GM18870 (cell line): Measurements from ENCODE around the gene FDXR.

Experiments used
- ATAC-seq: cut with Tn5 transposase; IDR thresholded peaks from one replicate; pipeline ENCODE4 v1.9.1; 2021; ENCODE audit warnings: moderate library complexity; ENCODE audit not compliant: unreplicated experiment

FDXR gene

DNA sequence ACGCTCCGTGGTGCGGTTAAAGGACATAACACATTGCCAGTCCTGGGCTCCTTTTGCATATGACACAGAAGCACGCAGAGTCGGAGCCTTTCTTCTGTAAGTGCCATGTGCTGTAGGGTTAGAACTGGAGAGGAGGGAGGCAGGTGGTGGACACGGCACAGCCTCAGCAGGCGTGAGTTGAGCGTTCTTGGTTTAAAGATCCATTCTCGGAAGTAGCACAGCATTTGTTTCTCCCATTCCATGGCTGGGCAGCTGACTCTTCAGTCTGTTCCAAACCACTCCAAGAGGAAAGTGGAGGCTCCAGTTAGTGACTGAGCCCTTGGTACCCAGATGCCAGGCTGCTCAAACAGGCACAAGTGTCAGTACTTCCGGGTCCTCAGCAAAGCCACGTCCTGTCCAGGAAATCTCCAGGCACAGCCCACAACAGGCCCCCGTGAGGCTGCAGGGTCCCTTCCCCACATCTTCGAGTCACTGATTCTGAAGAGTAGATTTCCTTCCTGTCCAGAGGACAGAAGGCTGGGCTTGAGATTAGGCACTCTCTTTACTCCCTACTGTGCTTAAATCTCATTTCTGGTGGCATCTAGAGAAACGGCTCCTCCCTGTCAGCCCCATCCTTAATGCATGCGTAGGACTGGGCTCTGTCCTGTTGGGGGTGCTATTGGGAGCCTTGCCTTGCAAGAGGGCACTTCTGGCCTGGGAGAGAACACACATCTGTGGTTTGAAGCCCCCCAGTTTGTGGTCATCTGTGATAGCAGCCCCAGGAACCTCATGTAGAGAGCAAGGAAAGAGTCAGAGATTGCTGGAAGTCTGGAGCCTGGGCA, 57.0 kb downstream of the FDXR start:
- no peak for ATAC-seq

DNA sequence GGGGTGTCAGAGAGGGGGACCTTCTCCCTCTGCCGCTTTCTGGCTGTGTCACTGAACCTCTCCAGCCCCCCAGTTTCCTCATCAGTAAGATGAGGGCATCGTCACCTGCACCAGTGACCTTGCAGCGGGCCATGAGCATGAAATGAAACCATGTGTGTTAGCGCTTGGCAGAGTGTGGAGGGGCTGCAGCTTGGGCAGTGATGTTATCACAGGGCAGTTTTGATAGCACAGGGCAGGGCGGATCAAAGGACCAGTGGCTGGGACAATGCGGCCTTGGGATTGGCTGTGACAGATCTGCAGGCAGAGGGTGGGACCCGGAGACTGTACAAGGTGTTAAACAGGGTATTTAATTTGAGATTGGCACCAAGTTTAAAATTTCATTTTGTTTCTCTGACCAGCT, 57.7 kb downstream of the FDXR start:
- no peak for ATAC-seq

DNA sequence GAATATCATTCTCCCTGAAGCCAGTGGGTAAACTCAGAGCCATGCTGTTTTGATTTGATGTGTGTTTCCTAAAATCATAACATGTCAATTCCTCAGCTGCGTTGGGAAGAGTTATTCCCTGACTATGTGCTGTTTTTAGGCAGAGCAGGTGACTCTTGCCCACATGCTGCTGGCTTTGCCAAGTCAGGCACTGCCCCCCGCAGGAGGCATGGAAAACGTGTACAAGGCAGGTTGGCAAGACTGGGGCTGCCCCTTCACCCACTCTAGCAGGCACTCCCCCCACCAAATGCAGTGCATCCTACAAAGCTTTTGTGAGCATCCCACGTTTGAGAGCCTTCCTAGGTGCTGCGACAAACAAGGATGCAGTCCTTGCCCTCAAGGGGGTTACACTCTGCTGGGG, 58.3 kb downstream of the FDXR start:
- no peak for ATAC-seq
